NCI-H146 treated with DMSO at 0.1 percent for 48 hours (cell line): ENCODE results near the gene KCNJ9.
"Not testable (repeated sequence)": the region's sequence is repeated elsewhere in the genome, so short reads cannot be mapped to it uniquely, and the experiment has no call there.

ENCODE experiments used
- DNase-seq: peaks from one replicate; lab custom pipeline; 2025; ENCODE audit not compliant: unreplicated experiment; lab: John Stamatoyannopoulos, UW

The KCNJ9 gene

DNA sequence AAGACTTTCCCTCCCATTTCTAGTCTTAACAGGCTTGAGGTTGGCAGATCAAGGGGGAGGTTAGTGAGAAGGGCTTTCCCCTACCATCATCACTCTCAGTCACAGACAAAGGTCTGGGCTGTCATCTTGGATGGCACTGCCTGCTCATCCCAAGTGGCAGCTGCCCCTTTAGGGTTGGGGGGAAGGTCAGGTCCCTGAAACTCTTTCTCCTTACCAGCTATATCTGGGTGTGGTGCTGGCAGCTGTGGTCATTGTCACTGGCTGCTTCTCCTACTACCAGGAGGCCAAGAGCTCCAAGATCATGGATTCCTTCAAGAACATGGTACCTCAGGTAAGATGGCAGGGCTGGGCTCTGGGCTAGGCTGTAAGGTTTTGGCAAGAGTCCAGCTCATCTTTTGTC is 42.4 kb downstream of the KCNJ9 start:
- DNase-seq, result no peak

DNA sequence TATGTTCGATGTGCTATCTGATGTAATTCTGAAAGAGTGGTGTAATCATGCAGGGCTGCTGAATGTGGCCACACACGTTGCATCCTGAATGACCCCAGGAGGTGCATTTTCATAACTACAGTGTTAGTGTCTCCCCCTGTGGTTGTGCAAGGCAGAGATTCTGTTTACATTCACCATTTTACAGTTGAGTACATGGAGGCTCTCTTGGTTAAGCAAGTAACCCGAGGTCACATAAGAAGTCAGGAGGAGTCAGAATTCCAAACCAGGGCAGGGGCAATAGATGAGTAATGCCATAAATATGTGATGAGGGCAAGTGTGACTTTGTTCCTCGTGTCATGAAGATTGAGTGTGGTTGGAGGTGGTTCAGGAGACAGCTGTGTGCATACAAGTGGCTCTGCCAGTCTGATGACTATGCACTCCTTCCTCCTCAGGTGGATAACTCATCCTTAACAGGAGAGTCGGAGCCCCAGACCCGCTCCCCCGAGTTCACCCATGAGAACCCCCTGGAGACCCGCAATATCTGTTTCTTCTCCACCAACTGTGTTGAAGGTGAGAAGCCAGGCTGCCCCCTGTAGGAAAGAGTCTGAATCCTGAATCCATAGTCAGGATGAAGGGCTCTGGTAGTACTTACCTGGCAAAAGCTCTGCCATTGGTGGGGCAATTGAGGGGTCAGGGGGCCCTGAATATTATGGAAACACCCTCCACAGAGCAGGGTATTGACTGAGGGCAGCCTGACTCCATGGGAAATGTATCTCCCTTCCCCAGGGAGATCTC is 43.6 kb downstream of the KCNJ9 start:
- DNase-seq, result no peak

DNA sequence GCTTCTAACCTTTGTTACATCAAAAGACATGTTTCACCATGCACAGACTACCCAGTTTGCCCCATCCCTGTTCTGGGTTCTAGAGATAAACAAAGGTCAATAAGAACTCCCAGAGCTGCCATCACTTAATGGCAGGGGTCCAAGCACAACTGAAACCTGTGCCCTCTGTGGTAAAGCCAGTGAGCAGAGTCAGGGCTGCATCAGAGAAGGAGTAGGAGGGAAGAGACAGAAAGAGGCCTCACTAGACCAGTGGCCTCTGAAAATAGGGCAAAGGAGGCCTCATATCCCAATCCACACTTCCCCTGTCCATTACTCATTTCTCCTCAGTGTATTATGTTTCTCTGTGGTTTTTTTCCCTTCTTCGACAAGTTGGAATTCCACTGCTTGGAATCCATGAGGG is 44.4 kb downstream of the KCNJ9 start:
- DNase-seq, result no peak

DNA sequence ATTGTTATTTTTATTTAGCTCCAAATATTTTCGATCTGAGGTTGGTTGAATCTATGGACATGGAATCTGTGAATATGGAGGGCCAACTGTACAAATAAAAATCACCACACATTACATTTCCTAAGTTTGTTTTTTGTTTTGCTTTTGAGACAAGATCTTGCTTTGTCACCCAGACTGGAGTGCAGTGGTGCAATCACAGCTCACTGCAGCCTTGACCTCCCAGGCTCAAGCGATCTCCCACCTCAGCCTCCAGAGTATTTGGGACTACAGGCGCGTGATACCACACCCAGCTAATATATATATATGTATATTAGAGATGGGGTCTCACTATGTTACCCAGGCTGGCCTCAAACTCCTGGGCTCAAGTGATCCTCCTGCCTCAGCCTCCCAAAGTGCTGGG is 45.0 kb downstream of the KCNJ9 start:
- DNase-seq, result not testable (repeated sequence)

DNA sequence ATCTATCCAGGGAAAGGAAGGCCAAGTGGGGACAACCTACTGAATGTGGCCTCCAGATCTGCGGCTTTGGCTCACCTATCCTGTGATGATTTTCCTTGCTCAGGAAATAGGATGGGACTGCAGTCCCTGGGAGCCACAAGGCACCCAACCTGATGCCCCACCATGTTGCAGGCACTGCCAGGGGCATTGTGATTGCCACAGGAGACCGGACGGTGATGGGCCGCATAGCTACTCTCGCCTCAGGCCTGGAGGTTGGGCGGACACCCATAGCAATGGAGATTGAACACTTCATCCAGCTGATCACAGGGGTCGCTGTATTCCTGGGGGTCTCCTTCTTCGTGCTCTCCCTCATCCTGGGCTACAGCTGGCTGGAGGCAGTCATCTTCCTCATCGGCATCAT is 46.0 kb downstream of the KCNJ9 start:
- no peak for DNase-seq

DNA sequence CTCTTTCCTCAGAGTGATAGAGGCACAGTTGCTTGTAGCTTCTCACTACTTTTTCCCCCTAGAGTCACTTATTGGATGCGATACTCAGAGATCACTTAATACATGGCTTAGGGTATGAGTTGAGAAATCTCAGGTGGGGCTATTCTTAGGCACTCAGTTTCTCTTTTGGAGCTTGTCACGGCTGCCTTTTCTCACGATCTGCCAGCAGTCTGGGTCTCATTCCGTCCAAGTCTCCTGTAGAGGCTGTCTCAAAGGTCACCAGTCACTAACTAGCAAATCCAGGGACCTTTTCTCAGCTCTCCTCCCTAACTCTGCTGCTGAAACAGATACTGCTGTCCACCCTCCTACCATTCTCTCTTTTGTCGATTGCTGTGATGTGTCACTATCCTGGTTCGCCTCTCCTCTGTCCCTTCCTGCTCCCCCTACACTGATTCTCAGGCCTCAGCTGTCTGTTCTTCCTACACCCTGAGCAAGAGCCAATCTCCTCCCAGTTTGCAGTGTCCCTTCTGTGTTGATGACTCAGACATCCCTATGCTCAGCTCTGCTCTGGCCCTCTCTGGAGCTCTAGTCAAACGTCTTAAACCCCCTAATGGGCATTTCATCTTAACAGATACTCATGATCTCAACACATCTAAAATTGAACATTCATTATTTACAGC is 46.7 kb downstream of the KCNJ9 start:
- DNase-seq, result no peak

DNA sequence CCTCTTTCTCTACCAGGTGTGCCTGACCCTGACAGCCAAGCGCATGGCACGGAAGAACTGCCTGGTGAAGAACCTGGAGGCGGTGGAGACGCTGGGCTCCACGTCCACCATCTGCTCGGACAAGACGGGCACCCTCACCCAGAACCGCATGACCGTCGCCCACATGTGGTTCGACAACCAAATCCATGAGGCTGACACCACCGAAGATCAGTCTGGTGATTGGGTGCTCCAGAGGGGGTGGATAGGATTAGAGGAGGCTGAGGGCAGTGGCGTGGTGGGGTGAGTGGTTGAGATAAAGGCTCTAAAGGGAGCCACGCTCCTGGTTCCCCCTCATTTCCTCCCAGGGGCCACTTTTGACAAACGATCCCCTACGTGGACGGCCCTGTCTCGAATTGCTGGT is 47.3 kb downstream of the KCNJ9 start:
- DNase-seq, result no peak

DNA sequence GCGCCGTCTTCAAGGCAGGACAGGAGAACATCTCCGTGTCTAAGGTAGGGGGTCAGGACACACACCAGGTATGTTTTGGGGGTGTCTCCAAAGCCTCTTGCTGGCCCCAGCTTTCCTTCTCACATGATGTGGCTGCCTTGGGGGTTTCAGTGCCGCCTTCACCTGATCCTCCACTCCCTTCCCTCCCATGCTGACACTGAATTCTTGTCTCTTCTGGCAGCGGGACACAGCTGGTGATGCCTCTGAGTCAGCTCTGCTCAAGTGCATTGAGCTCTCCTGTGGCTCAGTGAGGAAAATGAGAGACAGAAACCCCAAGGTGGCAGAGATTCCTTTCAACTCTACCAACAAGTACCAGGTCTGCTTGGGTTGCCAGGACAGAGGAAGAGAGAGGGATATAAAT is 47.7 kb downstream of the KCNJ9 start:
- no peak for DNase-seq

DNA sequence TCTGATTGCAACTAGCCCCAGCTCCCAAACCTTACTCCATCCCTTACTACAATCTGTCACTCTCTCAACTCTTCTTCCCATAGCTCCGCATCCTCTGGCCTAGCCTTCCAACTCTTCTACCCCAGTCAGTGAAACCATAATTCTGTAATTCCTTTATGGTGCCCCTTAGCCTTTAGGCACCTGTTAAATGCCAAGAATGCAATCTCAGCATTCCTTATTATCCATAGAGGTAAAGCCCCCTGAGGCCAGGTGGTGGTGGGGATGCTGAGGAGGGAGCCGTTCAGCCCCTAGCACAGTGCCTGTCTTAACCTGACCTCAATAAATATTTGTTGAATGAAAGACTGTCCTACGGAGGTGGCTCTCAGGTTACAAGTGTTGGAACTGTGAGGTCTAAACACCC is 48.2 kb downstream of the KCNJ9 start:
- no peak for DNase-seq

DNA sequence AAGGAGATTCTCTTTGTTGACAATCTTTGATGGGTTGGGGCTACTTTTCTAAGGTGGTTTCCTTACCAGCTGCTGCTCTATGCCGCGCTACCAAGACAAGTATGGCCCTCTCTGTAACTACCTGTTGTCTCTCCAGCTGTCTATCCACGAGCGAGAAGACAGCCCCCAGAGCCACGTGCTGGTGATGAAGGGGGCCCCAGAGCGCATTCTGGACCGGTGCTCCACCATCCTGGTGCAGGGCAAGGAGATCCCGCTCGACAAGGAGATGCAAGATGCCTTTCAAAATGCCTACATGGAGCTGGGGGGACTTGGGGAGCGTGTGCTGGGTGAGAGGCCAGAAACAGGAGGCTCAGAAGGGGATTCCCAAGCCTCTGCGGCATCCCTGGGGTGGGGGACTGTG is 48.6 kb downstream of the KCNJ9 start:
- no peak for DNase-seq

DNA sequence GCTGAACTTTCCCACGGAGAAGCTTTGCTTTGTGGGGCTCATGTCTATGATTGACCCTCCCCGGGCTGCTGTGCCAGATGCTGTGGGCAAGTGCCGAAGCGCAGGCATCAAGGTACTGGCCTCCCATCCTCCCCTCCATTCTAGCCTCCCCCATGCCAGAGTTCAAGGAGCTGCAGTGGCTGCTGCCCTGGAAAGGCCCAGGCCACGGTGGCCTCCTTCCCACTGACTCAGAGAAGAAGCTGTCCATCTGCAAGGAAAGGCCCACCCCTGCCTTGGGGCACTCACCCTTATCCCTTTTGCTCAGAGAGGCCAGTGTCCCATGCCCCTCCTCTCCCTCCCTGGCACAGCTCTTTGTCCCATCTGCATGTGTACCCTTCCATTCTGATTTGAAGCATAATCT is 49.1 kb downstream of the KCNJ9 start:
- DNase-seq, result no peak

DNA sequence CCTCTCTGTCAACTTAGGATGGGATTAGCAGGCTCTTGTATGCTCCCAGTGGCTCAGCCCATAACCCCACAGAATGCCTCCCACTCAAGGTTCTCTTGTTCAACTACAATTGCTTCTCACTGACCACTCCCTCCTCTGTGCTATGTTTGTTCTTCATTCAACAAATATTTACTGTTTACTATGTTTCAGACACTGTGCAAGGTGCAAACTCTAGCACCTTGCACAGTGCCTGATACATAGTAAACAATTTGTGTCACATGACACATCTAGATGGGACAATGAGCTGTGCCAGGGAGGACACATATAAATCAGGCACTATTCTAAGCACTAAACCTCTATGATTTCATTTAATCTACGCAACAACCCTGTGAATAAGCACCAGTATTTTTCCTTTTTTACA is 49.6 kb downstream of the KCNJ9 start:
- no peak for DNase-seq

DNA sequence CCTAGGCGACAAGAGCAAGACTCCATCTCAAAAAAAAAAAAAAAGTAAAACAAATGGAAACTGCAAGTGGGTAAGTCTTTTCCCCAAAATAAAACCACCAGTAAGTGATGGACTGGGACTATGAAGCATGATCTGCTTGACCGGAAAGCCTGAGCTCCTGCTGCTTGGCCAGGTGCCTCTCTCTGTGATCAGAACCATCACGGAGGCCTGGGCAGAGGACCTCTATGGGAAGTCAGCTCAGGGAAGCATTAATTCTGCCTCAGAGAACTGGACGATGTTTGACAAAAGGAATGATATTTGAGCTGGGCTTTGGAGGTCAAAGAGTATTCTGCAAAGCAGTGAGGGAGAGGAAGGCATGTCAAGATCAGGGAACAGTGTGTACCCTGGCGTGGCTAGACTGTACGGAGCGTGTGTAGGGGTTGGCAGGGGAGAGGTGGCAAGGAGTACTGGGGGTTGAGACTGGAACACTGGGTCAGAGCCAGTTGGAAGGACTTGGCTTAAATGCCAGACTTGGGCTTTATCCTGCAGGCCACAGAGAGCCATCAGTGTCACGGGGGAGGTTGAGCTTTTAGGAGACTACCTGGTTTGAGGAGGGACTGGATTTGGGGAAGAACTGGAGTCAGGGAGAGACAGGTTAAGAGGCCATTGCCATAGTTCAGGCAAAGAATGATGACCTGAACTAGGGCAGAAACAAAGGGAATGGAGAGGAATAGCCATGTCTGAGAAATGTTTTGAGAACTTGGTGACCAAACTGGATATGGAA is 50.6 kb downstream of the KCNJ9 start:
- no peak for DNase-seq

DNA sequence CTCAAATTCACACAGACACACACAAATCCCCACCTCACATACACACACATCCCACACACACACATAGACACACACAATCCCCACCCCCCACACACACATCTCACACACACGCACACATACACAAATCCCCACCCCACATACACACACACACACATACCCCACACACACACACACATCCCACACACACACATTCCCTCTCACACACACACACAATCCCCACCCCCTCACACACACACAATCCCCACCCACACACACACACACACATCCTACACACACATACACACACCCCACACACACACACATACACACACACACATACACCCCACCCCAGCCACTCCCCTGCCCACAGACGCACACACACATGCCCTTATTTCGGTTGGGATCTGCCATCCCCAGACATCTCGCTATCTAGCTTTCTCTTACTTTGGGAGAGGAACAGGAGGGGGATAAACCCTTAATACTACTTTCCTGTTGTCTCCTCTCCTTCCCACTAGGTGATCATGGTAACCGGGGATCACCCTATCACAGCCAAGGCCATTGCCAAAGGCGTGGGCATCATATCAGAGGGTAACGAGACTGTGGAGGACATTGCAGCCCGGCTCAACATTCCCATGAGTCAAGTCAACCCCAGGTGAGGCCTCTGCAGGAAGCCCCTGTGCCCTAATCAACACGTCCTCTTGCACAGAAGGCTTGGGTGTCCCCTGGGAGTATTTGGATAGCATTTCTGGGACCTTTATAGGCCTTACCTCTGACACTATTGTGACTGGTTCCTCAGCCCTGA is 52.8 kb downstream of the KCNJ9 start:
- DNase-seq, result no peak

DNA sequence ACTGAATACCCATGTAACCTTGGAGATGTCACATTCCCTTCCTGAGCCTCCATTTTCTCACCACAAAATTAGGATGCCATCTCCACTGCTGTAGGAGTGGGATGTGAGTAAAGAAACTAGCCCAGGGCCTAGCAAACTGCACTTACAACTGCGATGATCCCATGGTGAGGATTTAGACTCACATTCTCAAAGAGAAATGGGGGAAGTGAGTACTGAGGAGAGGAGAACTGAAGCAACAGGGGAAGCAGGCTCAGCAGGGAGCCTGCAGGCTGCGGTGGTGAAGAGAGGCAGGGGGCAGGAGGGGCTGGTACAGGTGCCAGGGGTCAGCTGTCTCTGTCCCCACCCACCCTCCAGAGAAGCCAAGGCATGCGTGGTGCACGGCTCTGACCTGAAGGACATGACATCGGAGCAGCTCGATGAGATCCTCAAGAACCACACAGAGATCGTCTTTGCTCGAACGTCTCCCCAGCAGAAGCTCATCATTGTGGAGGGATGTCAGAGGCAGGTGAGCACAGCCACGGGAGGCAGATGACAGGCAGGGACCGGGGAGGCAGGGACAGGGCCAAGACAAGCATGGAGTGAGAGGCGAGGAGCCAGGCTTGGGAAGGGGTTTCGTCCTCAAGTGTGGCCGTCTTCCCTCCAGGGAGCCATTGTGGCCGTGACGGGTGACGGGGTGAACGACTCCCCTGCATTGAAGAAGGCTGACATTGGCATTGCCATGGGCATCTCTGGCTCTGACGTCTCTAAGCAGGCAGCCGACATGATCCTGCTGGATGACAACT is 53.6 kb downstream of the KCNJ9 start:
- no peak for DNase-seq

DNA sequence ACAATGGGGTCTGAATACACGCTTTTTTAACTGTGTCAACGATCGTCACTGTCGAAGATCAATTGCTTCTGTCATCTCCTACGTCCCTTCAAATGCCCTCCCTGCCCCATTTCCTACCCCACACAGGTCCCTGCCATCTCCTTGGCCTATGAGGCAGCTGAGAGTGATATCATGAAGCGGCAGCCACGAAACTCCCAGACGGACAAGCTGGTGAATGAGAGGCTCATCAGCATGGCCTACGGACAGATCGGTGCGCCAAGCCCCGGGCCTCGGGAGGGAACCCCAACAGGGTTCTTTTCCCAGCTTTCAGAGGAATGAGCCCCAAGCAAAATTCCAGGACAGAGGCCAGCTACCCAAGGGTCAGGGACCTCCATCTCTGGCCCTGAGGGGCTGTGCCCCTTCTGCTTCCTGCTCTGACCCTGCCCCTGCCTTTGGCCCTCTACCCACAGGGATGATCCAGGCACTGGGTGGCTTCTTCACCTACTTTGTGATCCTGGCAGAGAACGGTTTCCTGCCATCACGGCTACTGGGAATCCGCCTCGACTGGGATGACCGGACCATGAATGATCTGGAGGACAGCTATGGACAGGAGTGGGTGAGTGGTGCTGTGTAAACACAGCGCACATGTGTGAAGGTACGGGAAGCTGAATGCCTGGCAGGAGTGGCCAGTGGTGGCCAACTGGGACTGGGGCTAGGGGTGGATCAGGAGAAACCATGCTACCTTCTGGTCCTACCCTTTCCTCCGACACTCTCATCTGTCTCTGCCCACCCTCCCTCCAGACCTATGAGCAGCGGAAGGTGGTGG is 55.0 kb downstream of the KCNJ9 start:
- no peak for DNase-seq

DNA sequence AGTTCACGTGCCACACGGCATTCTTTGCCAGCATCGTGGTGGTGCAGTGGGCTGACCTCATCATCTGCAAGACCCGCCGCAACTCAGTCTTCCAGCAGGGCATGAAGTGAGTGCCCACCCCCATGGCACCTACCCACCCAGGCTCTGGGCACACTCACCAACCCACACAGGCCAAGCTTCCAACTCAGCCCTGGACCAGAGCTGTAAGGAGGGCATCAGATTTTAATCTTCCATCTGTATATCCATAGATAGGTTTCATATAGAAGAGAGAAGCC is 55.5 kb downstream of the KCNJ9 start:
- DNase-seq, result no peak

DNA sequence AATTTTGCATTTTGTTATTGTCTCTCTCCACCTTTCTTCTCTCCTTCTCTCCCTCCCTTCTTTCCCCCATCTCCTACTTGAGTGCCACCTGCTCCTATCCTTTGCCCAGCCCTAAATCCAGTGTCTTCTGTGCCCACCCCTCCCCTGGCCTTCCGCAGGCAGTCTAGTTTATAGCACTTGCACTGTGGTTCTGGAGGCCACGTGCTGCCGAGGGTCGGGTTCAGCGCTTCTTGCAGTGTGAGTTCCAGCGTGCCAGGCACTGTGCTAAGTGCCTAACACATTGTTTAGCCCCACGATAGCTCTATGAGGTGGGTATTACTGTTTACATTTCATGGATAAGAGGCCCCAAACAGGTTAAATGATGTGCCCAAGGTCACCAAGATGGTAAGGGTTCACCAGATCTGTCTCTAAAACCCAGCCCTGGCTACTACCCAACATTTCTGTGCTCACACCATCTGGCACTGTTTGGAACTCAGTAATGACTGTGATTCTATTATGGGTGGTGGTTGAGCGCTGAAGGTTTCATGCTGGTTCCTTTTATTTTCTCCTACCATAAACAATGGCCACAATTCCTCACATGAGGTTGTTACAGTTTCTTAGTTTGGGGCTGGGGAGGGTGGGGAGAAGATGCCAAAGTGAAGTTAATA is 56.0 kb downstream of the KCNJ9 start:
- no peak for DNase-seq

DNA sequence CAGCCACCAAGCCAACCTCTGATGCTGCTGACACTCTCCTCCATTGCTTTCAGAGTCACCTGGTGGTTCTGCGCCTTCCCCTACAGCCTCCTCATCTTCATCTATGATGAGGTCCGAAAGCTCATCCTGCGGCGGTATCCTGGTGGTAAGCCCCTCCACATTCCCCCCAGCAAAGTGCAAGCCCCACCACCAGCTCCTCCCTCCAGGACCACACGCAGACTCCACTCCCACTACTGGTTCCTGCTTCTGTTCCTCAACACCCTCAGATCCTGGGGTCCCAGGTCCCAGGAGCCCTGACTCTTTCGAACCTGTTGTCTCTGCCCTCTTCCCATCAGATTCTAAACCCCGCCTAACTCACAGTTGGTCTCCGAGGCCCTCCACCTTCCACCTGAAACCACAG is 58.5 kb downstream of the KCNJ9 start:
- DNase-seq, result no peak
